H1 (cell line): ENCODE results near the gene MCF2L. TPM values are rescaled to one million over a fixed set of nuclear protein-coding genes. Genes with fewer than 3 reads are reported as not detected.

Experiments used
- CHD2 ChIP-seq: IDR thresholded peaks from 2 replicates; pipeline ENCODE4 v1.6.1; 2012; ENCODE audit warnings: low read length, improper control_type of control experiment
- CTBP2 ChIP-seq: IDR thresholded peaks from 2 replicates; pipeline ENCODE4 v1.7.0; 2011; ENCODE audit warnings: borderline replicate concordance, mild to moderate bottlenecking, moderate library complexity, mixed read lengths, low read length; ENCODE audit not compliant: insufficient read depth, insufficient read length
- JUN ChIP-seq: IDR thresholded peaks from 2 replicates; pipeline ENCODE4 v1.6.1; 2011; ENCODE audit warnings: low read depth, mild to moderate bottlenecking, improper control_type of control experiment, low read length
- RXRA ChIP-seq: IDR thresholded peaks from 2 replicates; pipeline ENCODE4 v1.6.1; 2011; ENCODE audit warnings: low read depth, mild to moderate bottlenecking, low read length, moderate library complexity; ENCODE audit not compliant: insufficient read depth
- SP1 ChIP-seq: IDR thresholded peaks from 2 replicates; pipeline ENCODE4 v1.6.1; 2011; ENCODE audit warnings: low read depth, low read length
- SRF ChIP-seq: IDR thresholded peaks from 2 replicates; pipeline ENCODE4 v1.6.1; 2011; ENCODE audit warnings: mild to moderate bottlenecking, low read depth, low read length, moderate library complexity
- TEAD4 ChIP-seq: IDR thresholded peaks from 2 replicates; pipeline ENCODE4 v1.6.1; 2012; ENCODE audit warnings: low read depth, low read length, inconsistent platforms, mixed read lengths
- polyA plus RNA-seq, 7 experiments: library from polyadenylated mRNA; depleted of rRNA in 3 of 7; stranded (reverse) in 5 of 7; unstranded in 2 of 7; fragments of >200 nt in 5 of 7; fragments of 200-250 nt in 2 of 7; gene quantifications; 1 replicate in 5 of 7; 2 replicates in 1 of 7; 4 replicates in 1 of 7; pipeline versions ENCODE4 v1.2.1 to v1.2.3, GENCODE V29; 2011 to 2013; ENCODE audit warnings: missing spikeins in 2 of 7, mixed read lengths in 2 of 7
- total RNA-seq: library from RNA; stranded (reverse); fragmentation: NEBNext Ultra II Directional; extraction: Animal tissue kit (Norgen Biotek cat#: 25700); gene quantifications from 2 replicates; pipeline ENCODE4 v1.2.1, GENCODE V29; 2021
- TF ChIP-seq, protein P1 (sequence below): fragments of 300-600 bp; sonication (generic); IDR thresholded peaks from 2 replicates; pipeline ENCODE4 v1.7.1; 2012; ENCODE audit warnings: low read length, moderate library complexity, mild to moderate bottlenecking, inconsistent platforms; ENCODE audit not compliant: insufficient replicate concordance
- TF ChIP-seq, protein P2 (sequence below): IDR thresholded peaks from 2 replicates; pipeline ENCODE4 v1.6.1; 2012; ENCODE audit warnings: low read length, inconsistent platforms

Gene MCF2L
- total and polyA plus RNA-seq, 2 of the 8 experiments (the other 6 are each of a cell fraction or from before 2014, with no cell fraction given) = 10.1 to 24.4 TPM

DNA sequence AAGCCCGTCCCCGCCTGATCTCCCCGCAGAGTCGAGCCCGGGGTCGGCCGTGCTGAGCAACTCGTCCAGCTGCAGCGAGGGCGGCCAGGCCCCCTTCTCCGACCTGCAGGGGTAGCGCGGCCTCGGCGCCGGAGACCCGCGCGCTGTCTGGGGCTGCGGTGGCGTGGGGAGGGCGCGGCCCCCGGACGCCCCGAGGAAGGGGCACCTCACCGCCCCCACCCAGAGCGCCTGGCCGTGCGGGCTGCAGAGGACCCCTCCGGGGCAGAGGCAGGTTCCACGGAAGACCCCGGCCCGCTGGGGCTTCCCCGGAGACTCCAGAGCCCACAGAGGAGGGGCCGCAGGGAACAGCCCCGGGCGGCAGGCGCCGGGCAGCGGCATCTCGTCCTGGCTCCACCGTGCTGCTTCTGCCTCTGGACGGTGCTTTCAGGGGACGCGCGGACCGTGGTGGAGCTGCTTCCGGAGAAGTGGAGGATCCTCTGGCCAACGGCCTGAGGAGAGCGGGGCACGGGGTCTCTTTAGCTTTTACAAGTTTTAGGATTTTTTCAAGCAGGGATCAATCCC lies 127.8 kb downstream of the MCF2L start (continued):
- TF ChIP-seq, protein P1, sequence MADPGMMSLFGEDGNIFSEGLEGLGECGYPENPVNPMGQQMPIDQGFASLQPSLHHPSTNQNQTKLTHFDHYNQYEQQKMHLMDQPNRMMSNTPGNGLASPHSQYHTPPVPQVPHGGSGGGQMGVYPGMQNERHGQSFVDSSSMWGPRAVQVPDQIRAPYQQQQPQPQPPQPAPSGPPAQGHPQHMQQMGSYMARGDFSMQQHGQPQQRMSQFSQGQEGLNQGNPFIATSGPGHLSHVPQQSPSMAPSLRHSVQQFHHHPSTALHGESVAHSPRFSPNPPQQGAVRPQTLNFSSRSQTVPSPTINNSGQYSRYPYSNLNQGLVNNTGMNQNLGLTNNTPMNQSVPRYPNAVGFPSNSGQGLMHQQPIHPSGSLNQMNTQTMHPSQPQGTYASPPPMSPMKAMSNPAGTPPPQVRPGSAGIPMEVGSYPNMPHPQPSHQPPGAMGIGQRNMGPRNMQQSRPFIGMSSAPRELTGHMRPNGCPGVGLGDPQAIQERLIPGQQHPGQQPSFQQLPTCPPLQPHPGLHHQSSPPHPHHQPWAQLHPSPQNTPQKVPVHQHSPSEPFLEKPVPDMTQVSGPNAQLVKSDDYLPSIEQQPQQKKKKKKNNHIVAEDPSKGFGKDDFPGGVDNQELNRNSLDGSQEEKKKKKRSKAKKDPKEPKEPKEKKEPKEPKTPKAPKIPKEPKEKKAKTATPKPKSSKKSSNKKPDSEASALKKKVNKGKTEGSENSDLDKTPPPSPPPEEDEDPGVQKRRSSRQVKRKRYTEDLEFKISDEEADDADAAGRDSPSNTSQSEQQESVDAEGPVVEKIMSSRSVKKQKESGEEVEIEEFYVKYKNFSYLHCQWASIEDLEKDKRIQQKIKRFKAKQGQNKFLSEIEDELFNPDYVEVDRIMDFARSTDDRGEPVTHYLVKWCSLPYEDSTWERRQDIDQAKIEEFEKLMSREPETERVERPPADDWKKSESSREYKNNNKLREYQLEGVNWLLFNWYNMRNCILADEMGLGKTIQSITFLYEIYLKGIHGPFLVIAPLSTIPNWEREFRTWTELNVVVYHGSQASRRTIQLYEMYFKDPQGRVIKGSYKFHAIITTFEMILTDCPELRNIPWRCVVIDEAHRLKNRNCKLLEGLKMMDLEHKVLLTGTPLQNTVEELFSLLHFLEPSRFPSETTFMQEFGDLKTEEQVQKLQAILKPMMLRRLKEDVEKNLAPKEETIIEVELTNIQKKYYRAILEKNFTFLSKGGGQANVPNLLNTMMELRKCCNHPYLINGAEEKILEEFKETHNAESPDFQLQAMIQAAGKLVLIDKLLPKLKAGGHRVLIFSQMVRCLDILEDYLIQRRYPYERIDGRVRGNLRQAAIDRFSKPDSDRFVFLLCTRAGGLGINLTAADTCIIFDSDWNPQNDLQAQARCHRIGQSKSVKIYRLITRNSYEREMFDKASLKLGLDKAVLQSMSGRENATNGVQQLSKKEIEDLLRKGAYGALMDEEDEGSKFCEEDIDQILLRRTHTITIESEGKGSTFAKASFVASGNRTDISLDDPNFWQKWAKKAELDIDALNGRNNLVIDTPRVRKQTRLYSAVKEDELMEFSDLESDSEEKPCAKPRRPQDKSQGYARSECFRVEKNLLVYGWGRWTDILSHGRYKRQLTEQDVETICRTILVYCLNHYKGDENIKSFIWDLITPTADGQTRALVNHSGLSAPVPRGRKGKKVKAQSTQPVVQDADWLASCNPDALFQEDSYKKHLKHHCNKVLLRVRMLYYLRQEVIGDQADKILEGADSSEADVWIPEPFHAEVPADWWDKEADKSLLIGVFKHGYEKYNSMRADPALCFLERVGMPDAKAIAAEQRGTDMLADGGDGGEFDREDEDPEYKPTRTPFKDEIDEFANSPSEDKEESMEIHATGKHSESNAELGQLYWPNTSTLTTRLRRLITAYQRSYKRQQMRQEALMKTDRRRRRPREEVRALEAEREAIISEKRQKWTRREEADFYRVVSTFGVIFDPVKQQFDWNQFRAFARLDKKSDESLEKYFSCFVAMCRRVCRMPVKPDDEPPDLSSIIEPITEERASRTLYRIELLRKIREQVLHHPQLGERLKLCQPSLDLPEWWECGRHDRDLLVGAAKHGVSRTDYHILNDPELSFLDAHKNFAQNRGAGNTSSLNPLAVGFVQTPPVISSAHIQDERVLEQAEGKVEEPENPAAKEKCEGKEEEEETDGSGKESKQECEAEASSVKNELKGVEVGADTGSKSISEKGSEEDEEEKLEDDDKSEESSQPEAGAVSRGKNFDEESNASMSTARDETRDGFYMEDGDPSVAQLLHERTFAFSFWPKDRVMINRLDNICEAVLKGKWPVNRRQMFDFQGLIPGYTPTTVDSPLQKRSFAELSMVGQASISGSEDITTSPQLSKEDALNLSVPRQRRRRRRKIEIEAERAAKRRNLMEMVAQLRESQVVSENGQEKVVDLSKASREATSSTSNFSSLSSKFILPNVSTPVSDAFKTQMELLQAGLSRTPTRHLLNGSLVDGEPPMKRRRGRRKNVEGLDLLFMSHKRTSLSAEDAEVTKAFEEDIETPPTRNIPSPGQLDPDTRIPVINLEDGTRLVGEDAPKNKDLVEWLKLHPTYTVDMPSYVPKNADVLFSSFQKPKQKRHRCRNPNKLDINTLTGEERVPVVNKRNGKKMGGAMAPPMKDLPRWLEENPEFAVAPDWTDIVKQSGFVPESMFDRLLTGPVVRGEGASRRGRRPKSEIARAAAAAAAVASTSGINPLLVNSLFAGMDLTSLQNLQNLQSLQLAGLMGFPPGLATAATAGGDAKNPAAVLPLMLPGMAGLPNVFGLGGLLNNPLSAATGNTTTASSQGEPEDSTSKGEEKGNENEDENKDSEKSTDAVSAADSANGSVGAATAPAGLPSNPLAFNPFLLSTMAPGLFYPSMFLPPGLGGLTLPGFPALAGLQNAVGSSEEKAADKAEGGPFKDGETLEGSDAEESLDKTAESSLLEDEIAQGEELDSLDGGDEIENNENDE = no peak
- TF ChIP-seq SRF (no peak), JUN (no peak), CTBP2 (no peak), CHD2 (no peak), RXRA (no peak), SP1 (no peak), TEAD4 (no peak)
- TF ChIP-seq, protein P2, sequence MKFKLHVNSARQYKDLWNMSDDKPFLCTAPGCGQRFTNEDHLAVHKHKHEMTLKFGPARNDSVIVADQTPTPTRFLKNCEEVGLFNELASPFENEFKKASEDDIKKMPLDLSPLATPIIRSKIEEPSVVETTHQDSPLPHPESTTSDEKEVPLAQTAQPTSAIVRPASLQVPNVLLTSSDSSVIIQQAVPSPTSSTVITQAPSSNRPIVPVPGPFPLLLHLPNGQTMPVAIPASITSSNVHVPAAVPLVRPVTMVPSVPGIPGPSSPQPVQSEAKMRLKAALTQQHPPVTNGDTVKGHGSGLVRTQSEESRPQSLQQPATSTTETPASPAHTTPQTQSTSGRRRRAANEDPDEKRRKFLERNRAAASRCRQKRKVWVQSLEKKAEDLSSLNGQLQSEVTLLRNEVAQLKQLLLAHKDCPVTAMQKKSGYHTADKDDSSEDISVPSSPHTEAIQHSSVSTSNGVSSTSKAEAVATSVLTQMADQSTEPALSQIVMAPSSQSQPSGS = no peak
